Esophagus squamous epithelium (tissue), 5 donors: ENCODE measurements around the gene TNS1. TPM values are rescaled to one million over a fixed set of nuclear protein-coding genes. Genes with fewer than 3 reads are reported as not detected.

Source experiments
- DNase-seq: peaks from one replicate; lab custom pipeline; 2025; lab: John Stamatoyannopoulos, UW
- H3K27ac ChIP-seq, 4 donors: fragments of 200-600 bp; sonication (generic); one replicate each; pipeline ENCODE4 v1.5.1; 2016 to 2019; ENCODE audit warnings: mild to moderate bottlenecking in 1 of 4
- H3K27me3 ChIP-seq, 4 donors: fragments of 200-600 bp; sonication (generic); 1 replicate in 3 of 4; 2 replicates in 1 of 4; pipeline versions ENCODE4 v1.5.1 to v1.6.0; 2017 to 2021; ENCODE audit warnings: antibody characterized with exemption in 1 of 4
- H3K36me3 ChIP-seq, 3 donors: fragments of 200-600 bp; sonication (generic); one replicate each; pipeline ENCODE4 v1.5.1; 2016 to 2019
- H3K4me1 ChIP-seq, 3 donors: fragments of 200-600 bp; sonication (generic); one replicate each; pipeline ENCODE4 v1.5.1; 2017 to 2019
- H3K4me3 ChIP-seq, 4 donors: fragments of 200-600 bp; sonication (generic); 1 replicate in 3 of 4; 2 replicates in 1 of 4; pipeline ENCODE4 v1.5.1; 2016 to 2019; ENCODE audit warnings: mild to moderate bottlenecking in 2 of 4, moderate library complexity in 1 of 4
- H3K9me3 ChIP-seq, 3 donors: fragments of 200-600 bp; sonication (generic); one replicate each; pipeline ENCODE4 v1.5.1; 2016 to 2019
- POLR2A ChIP-seq, 4 donors: fragments of 450-650 bp; IDR thresholded peaks; one replicate each; pipeline ENCODE4 v1.6.1; 2017; ENCODE audit warnings: antibody characterized with exemption in 4 of 4, mild to moderate bottlenecking in 4 of 4, moderate library complexity in 3 of 4
- WGBS, 2 donors: methylation state at CpG; one replicate each; pipeline ENCODE4 v1.1.5; 2018; 5-methylcytosine and 5-hydroxymethylcytosine counted together
- intact Hi-C: fragments of 100-400 bp; cut with DNase I; formaldehyde crosslinking; loops from one replicate; pipeline ENCODE4 v1.15.0; 2022
- total RNA-seq, 4 donors: library from RNA; depleted of rRNA; stranded (reverse); fragments of >200 nt; gene quantifications; one replicate each; pipeline ENCODE4 v1.1.0, GENCODE V29; 2016
- TF ChIP-seq, protein P1 (sequence below), 6 experiments: fragments of 450-650 bp in 4 of 6; fragments of 200-600 bp in 2 of 6; sonication (generic) in 2 of 6; IDR thresholded peaks; one replicate each; pipeline ENCODE4 v1.5.1; 2016 to 2019; ENCODE audit warnings: antibody characterized with exemption in 6 of 6, mild to moderate bottlenecking in 4 of 6, moderate library complexity in 4 of 6
- donor health status: DM: yes; HTN: yes; CAD: no.

Gene TNS1
- total RNA-seq, 4 donors from 2014 or later, result 34.7 to 201 (median 59.2) TPM

- peak overlapping the region in 3 of 4 donors; percentile 26 to 33 (median 32) for H3K27ac ChIP-seq
- H3K4me3 ChIP-seq, result no peak overlapping the region
- intact Hi-C loops, result loop anchor here (5.0 kb wide), 1 partner anchor 98 kb away; no protein-coding TSS in a partner anchor
- no peak for TF ChIP-seq POLR2A (IDR thresholded peaks at IDR 0.05)
- TF ChIP-seq, protein P1, sequence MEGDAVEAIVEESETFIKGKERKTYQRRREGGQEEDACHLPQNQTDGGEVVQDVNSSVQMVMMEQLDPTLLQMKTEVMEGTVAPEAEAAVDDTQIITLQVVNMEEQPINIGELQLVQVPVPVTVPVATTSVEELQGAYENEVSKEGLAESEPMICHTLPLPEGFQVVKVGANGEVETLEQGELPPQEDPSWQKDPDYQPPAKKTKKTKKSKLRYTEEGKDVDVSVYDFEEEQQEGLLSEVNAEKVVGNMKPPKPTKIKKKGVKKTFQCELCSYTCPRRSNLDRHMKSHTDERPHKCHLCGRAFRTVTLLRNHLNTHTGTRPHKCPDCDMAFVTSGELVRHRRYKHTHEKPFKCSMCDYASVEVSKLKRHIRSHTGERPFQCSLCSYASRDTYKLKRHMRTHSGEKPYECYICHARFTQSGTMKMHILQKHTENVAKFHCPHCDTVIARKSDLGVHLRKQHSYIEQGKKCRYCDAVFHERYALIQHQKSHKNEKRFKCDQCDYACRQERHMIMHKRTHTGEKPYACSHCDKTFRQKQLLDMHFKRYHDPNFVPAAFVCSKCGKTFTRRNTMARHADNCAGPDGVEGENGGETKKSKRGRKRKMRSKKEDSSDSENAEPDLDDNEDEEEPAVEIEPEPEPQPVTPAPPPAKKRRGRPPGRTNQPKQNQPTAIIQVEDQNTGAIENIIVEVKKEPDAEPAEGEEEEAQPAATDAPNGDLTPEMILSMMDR (IDR thresholded peaks at IDR 0.05), result no peak
- H3K9me3 ChIP-seq, result no peaks in the 10 kb centered on the region
- H3K27me3 ChIP-seq, result no peaks in the 10 kb centered on the region
- peaks cover 26 to 100% (median 41%) of the 10 kb centered on the region in 3 donors for H3K36me3 ChIP-seq
- WGBS, 2 donors, result 90% methylated on average over 7 of the region's 8 CpGs; no CpG with 5 or more reads in 1 of the 2 donors
- H3K4me1 ChIP-seq, result peaks cover 0 to 41% (median 5%) of the 10 kb centered on the region in 3 donors
- no peak for DNase-seq
Observed at GRCh38 chr2:217884985-217885384, 117.8 kb downstream of the TNS1 start.

DNA sequence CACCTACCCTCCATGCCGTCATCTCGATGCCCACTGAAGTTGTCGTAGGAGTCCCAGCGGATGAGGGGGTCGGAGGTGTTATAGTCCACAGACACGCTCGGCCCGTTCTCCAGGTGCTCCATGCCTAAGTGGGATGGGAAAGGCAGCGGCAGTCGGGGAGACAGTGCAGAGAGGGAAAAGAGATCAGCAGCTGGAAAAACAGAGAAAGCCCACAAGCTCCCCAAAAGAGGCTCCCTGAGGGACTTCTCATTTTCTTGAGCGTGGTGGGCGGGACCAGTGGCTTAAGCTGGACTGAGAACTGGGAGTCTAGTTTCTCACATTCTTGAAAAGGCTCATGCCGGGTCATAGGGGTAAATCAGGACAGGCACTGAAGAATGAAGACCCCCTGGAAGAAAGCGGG lies 121.9 kb downstream of the TNS1 start:
- peak overlapping the region in 3 of 4 donors; percentile 13 to 69 (median 54) for H3K27ac ChIP-seq
- no peaks in the 10 kb centered on the region for H3K27me3 ChIP-seq
- no peak overlapping the region for H3K4me3 ChIP-seq
- no peak for DNase-seq
- intact Hi-C loops, result no loop called here
- TF ChIP-seq POLR2A (IDR thresholded peaks at IDR 0.05), result no peak
- TF ChIP-seq, protein P1 (IDR thresholded peaks at IDR 0.05), result no peak
- no peaks in the 10 kb centered on the region for H3K9me3 ChIP-seq
- H3K4me1 ChIP-seq, result peaks cover 0 to 56% (median 6%) of the 10 kb centered on the region in 3 donors
- peaks cover 18 to 100% (median 35%) of the 10 kb centered on the region in 3 donors for H3K36me3 ChIP-seq
- WGBS, 2 donors, result 68 to 80% methylated on average over 9 to 14 of the region's 14 CpGs

GRCh38 chr2:217880287-217880889 lies 122.4 kb downstream of the TNS1 start:
- DNase-seq, result no peak
- Histone ChIP-seq H3K36me3 (peaks cover 14 to 99% (median 30%) of the 10 kb centered on the region in 3 donors), H3K27ac (peak overlapping the region in 3 of 4 donors; percentile 13 to 69 (median 54)), H3K4me1 (peaks cover 0 to 61% (median 11%) of the 10 kb centered on the region in 3 donors), H3K4me3 (no peak overlapping the region), H3K27me3 (no peaks in the 10 kb centered on the region), H3K9me3 (no peaks in the 10 kb centered on the region)
- WGBS, 2 donors, result 63 to 73% methylated on average over 3 to 5 of the region's 5 CpGs
- TF ChIP-seq, protein P1 (IDR thresholded peaks at IDR 0.05), result peak in 1 of 6 experiments; percentile 19
- TF ChIP-seq POLR2A (IDR thresholded peaks at IDR 0.05), result no peak
- intact Hi-C loops, result no loop called here

DNA sequence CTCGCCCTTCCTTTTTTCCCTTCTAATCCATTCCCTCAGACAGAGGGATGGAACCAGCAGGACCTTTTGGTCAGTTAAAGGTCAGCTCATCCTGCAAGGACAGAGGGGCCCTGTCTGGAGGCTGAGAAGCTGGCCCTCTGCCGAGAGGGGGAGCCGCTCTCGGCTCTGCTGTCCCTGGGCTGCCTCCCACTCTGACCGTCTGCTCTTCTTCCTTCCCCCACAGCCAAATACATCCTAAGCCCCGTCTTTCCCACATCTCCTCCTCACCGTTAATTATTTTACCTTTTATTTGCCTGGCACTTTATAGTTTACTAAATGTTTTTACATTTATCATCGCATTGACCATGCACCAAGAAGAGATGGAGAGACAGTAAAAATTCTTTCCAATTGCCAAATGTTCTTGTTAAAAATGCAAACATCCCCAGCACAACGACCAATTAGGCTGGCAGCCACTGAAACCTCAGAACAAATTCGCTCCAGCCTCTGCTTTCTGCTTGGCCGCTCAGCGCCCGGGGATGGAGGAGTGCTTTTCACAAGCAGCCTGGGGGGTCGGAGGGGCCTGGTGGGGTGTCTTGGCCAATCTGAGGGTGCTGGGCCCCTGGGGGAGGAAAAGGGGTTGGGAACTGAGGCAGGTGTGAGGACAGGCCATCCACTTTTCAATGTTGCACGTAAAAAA lies 123.7 kb downstream of the TNS1 start:
- intact Hi-C loops, result no loop called here
- H3K4me3 ChIP-seq, result no peak overlapping the region
- TF ChIP-seq, protein P1 (IDR thresholded peaks at IDR 0.05), result no peak
- no peak for TF ChIP-seq POLR2A (IDR thresholded peaks at IDR 0.05)
- peaks cover 13 to 98% (median 23%) of the 10 kb centered on the region in 3 donors for H3K36me3 ChIP-seq
- WGBS, 2 donors, result 73 to 79% methylated on average over 13 to 14 of the region's 15 CpGs
- H3K4me1 ChIP-seq, result peaks cover 0 to 74% (median 18%) of the 10 kb centered on the region in 3 donors
- H3K27me3 ChIP-seq, result no peaks in the 10 kb centered on the region
- H3K9me3 ChIP-seq, result no peaks in the 10 kb centered on the region
- no peak for DNase-seq
- H3K27ac ChIP-seq, result peak overlapping the region in 3 of 4 donors; percentile 38 to 69 (median 54)

- TF ChIP-seq POLR2A (IDR thresholded peaks at IDR 0.05), result no peak
- TF ChIP-seq, protein P1 (IDR thresholded peaks at IDR 0.05), result no peak
- DNase-seq, result no peak
- H3K9me3 ChIP-seq, result no peaks in the 10 kb centered on the region
- no peaks in the 10 kb centered on the region for H3K27me3 ChIP-seq
- H3K27ac ChIP-seq, result peak overlapping the region in 2 of 4 donors; percentile 40 to 69
- 66 to 80% methylated on average over 1 to 4 of the region's 8 CpGs for WGBS, 2 donors
- H3K4me3 ChIP-seq, result no peak overlapping the region
- peaks cover 0 to 74% (median 18%) of the 10 kb centered on the region in 3 donors for H3K4me1 ChIP-seq
- intact Hi-C loops, result no loop called here
- peaks cover 13 to 98% (median 23%) of the 10 kb centered on the region in 3 donors for H3K36me3 ChIP-seq
Observed at GRCh38 chr2:217877866-217878265, 124.9 kb downstream of the TNS1 start.
